DND-41 (cell line): ENCODE data around the gene FOXO3.

Source experiments
- CTCF ChIP-seq: IDR thresholded peaks from 2 replicates; pipeline ENCODE4 v1.5.1; 2012; ENCODE audit warnings: borderline replicate concordance, low read length, moderate library complexity, mild to moderate bottlenecking; ENCODE audit not compliant: poor library complexity, severe bottlenecking; ENCODE audit errors: extremely low read depth
- EZH2 ChIP-seq: IDR thresholded peaks from 3 replicates; pipeline ENCODE4 v1.6.1; 2012; ENCODE audit warnings: borderline replicate concordance, low read depth, mild to moderate bottlenecking, moderate library complexity, low read length, inconsistent platforms; ENCODE audit not compliant: severe bottlenecking

GRCh38 chr6:108544606-108545005 lies 16.1 kb upstream of the FOXO3 start:
- TF ChIP-seq CTCF (no peak), EZH2 (no peak)
